ENCODE results near the gene LMF1.
"Not testable (repeated sequence)": the region's sequence is repeated elsewhere in the genome, so short reads cannot be mapped to it uniquely, and the experiment has no call there.

The LMF1 gene

DNA sequence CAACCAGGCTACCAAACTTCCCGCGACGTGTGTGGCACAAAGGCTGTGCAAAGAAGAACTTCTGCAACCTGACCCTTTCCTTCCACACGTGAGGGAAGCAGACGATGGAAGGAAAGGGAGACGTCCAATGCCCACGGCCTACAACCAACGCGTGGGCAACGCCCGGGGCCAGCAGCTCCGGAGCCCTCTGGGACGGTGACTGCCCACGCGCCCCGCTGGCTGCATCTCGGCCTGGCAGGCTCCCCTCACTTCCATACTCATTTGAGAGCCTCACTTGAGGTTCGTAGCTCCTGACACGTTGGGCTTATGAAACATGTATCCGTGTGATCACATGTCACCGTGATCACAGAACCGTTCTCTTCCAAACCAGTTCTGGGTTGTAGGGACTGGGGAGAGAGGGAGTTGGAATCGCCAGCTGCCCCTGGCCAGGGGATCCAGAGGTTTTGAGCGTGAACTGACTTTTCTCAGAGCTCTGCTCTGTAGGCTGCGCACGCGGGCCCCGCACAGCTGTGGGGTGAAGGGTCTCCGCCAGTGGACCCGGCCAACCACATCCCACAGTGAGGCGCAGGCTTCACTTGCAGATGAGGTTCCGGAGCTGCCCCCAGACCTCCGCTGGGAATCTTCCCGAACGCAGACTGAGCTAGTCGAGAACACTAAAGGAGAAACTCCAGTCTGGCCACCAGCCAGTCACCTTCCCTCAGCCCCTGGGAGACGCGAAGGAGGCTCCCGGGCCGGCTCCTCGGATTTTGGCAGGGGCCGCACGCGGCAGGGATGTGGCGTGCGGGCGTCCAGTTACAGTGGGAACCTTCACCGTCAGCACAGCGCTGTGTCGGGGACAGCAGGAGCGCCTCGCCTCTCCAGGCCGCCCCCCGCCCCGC, 1.0 kb downstream of the LMF1 start:
- DNase-seq, result no peak

DNA sequence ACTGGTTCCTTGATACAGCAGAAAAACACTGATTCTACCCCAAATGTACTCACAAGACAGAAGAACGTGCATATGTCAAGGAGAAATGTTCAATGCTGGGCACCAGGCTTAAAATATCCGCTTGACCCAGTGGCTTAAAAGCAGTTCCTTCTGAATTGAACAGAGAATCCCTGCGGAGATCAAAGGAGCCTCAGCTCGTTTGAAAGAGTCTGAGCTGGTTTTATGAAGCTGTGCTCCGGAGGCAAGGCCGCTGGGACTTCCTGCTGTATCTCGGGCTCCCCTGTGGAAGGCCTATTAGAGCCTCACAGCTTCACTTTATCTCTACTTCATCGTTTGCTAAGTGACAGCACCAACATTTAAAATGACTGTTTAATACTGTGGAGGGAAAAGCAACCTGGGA, 2.2 kb downstream of the LMF1 start:
- no peak for DNase-seq

GRCh38 chr16:967546-968295, 3.1 kb downstream of the LMF1 start:
- DNase-seq, result no peak

GRCh38 chr16:967077-967541, 3.7 kb downstream of the LMF1 start:
- DNase-seq, result no peak

DNA sequence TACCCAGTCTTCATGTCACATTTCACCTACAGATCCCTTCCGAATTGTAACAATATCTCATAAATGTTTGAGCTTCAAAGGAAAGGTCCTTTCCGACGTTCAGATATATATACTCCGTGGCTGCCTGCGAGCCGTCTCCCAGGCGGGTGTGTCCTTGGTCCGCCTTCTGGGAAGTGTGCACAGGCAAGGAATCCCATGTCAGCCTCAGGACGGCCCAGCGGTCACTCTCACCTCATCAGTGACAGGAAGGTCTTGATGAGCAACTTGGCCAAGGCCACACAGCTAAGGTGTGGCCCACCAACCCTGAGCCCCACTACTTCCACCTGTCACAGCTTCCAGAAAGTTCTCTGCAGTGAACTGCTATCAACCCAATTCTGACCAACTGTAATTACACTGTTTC, 4.3 kb downstream of the LMF1 start:
- DNase-seq, result no peak

- no peak for DNase-seq
Observed at GRCh38 chr16:966035-966434, 4.7 kb downstream of the LMF1 start.

- no peak for DNase-seq
Observed at GRCh38 chr16:965487-965886, 5.3 kb downstream of the LMF1 start.

DNA sequence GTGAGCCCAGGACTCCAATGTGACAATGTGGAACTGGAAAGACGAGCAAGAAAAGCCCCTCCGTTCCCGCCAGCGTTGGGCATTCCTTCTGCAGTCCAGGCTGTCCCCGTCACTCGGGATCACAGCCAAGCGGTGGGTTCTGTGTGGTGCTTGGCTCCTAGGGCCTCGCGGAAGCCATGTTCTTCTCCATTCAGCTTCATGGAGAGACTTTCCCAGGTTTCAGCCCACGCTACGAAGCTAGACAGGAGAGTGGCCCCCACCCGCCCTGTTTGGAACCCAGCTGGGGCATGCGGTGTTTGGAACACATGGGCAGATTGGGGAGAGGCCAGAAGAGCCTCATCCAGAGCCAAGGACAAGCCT, 5.8 kb downstream of the LMF1 start:
- DNase-seq, result no peak

- DNase-seq, result peak; percentile 84
Observed at GRCh38 chr16:964356-965035, 6.3 kb downstream of the LMF1 start.

GRCh38 chr16:963913-964312, 6.9 kb downstream of the LMF1 start:
- peak; percentile 13 for DNase-seq

GRCh38 chr16:962901-963814, 7.6 kb downstream of the LMF1 start:
- no peak for DNase-seq

DNA sequence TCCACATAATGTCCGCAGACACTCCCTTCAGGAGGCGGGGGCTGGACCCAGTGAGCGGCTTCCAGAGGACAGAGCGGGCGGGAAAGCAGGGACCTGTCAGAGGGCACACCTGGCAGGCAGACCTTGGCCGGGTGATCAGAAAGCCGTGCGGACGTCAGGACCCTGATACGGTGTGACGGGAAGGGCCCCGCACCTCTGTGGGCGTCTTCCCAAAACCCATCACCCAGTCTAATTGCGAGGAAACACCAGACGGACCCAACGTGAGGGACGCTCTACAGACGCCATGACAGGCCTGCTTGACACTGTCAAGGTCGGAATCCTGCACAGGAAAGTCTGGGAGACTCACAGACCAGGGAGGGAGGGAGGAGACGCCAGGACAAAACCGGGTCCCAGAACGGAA, 8.4 kb downstream of the LMF1 start:
- no peak for DNase-seq

GRCh38 chr16:959232-960040, 11.3 kb downstream of the LMF1 start:
- DNase-seq, result no peak

DNA sequence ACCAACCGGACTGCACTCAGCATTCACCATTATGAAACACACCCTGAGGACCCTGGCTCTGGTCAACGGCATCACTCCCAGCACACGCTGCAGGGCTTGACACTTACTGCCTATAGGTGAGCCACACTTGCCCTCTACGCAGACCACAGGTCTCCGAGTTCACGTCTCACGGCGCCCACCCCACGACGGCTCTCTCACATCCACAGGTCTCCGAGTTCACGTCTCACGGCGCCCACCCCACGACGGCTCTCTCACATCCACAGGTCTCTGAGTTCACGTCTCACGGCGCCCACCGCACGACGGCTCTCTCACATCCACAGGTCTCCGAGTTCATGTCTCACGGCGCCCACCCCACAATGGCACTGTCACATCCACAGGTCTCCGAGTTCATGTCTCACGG, 15.0 kb downstream of the LMF1 start:
- not testable (repeated sequence) for DNase-seq

- not testable (repeated sequence) for DNase-seq
Observed at GRCh38 chr16:953818-954217, 17.0 kb downstream of the LMF1 start.

DNA sequence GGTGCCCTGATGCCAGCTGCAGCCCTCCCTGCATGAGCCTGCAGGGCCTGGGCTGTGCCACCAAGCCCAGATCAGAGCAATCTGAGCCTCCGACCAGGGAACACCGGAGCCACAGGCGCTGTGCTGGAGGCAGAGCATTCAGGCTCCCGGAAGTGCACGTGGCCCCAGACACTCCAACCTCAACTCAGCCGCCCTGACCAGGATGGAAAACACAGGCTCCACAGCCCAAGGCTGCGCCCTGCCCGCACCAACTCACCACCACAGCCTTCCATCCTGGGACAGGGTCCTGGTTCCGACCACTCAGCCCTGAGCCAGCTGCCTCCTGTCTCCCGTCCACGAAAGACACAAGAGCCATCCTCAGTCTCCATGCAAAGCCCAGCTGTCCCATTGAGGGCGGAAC, 18.5 kb downstream of the LMF1 start:
- DNase-seq, result no peak

DNA sequence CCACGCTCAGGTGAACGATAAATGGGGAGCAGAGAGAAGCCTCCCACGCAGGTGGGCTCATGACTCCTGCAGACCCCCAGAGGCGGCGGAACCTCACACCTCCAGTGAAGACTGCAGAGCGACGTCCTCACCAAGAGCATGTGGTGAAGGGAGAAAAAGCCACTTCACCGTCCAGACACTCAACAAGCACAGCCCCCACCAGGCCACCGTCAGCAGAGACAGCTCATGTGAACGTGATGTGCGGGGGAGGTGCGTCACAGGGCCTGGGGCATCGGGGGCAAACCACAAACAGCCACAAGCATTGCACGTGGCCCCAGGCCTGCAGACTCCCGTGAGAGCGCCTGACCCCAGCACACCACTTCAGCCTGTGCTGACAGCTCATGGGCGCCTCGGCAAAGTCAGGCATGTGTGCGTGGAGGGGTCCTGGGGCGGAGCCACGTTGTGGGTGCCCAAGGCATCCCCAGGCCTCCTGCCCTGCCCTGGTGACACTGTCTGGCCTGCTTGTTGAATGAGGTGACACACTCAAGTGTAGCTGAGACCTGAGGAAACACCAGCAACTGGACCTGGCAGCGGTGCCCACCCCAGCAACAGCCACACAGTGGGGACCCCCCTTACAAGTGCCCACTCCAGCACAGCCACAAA, 19.0 kb downstream of the LMF1 start:
- no peak for DNase-seq

DNA sequence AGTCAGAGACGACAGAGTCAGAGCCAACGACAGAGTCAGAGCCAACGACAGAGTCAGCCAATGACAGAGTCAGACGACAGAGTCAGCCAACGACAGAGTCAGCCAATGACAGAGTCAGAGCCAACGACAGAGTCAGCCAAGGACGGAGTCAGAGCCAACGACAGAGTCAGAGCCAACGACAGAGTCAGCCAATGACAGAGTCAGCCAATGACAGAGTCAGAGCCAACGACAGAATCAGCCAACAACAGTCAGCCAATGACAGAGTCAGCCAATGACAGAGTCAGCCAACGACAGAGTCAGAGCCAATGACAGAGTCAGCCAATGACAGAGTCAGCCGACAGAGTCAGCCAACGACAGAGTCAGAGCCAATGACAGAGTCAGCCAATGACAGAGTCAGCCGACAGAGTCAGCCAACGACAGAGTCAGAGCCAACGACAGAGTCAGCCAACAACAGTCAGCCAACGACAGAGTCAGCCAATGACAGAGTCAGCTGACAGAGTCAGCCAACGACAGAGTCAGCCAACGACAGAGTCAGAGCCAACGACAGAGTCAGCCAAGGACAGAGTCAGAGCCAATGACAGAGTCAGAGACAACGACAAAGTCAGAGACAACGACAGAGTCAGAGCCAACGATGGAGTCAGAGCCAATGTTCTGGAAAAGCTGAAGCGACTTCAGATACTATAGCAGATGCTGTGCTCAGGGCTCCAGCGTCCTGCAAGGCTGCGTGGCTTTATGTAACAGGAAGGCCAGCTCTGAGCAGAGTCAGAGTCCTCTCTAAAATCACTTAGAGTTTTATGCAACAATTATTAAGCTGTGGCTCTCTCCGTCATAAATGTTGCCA, 19.8 kb downstream of the LMF1 start:
- not testable (repeated sequence) for DNase-seq

DNA sequence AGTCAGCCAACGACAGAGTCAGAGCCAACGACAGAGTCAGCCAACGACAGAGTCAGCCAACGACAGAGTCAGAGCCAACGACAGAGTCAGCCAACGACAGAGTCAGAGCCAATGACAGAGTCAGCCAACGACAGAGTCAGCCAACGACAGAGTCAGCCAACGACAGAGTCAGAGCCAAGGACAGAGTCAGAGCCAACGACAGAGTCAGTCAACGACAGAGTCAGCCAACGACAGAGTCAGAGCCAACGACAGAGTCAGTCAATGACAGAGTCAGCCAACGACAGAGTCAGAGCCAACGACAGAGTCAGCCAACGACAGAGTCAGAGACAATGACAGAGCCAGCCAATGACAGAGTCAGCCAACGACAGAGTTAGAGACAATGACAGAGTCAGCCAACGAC, 22.0 kb downstream of the LMF1 start:
- not testable (repeated sequence) for DNase-seq

DNA sequence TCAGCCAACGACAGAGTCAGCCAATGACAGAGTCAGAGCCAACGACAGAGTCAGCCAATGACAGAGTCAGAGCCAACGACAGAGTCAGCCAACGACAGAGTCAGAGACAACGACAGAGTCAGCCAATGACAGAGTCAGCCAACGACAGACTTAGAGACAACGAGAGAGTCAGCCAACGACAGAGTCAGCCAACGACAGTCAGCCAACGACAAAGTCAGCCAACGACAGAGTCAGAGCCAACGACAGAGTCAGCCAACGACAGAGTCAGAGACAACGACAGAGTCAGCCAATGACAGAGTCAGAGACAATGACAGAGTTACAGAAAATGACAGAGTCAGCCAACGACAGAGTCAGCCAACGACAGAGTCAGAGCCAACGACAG, 22.9 kb downstream of the LMF1 start:
- not testable (repeated sequence) for DNase-seq

Data from CD4-positive, alpha-beta T cell treated with Interleukin-17A for 1 hour (primary cell).